ENCODE results near the gene SLC27A4. TPM values are rescaled to one million over a fixed set of nuclear protein-coding genes. Genes with fewer than 3 reads are reported as not detected.

SLC27A4 gene
- total RNA-seq, 2 experiments from 2014 or later = 12.6 to 14.1 TPM

GRCh38 chr9:128310461-128310860, 29.9 kb upstream of the SLC27A4 start:
- Mint-ChIP-seq H3K4me1 (ENCODE audit: low read depth) (no peaks in the 10 kb centered on the region), H3K9me3 (no peaks in the 10 kb centered on the region), H3K4me3 (no peak overlapping the region), H3K27me3 (no peaks in the 10 kb centered on the region), H3K36me3 (peaks cover 22% of the 10 kb centered on the region), H3K27ac (no peak overlapping the region)
- ChIA-PET POLR2A (interaction anchor here (0.9 kb wide), 1 partner anchor 36 kb away, joined by 4 read pairs; no protein-coding TSS in a partner anchor), CTCF (interaction anchor here (0.6 to 2.6 kb wide), 3 partner anchors 11 to 128 kb away, joined by 3 to 10 read pairs (median 4); no protein-coding TSS in a partner anchor)
- intact Hi-C loops (cut with micrococcal nuclease) = no loop called here
- no peak for DNase-seq

- ChIA-PET CTCF (no interaction called here), POLR2A (no interaction called here)
- no peak for DNase-seq
- Mint-ChIP-seq H3K27ac (no peak overlapping the region), H3K9me3 (no peaks in the 10 kb centered on the region), H3K36me3 (peaks cover 13% of the 10 kb centered on the region), H3K4me1 (ENCODE audit: low read depth) (no peaks in the 10 kb centered on the region), H3K27me3 (no peaks in the 10 kb centered on the region), H3K4me3 (no peak overlapping the region)
- intact Hi-C loops (cut with micrococcal nuclease) = no loop called here
Measured at GRCh38 chr9:128314697-128315096, 25.6 kb upstream of the SLC27A4 start.

DNA sequence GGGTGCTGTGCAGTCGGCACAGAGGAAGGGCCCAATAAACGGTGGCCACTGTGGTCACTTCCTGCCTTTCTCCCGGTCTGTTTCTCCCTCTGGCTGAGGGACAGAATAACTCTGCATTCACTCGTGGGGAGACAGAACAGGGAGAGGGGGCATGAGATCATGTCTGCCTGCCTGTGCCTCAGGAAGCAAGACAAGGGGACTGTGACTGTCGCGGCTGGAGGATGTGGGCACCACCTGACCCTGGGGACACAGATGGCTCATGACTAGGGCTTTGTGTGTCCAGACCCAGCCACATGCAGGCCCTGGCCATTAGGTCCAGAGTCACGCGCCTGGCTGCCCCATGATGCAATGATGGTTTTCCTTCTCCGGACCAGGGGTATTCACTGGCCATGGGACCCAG, 23.9 kb upstream of the SLC27A4 start:
- POLR2A ChIA-PET = no interaction called here
- DNase-seq = no peak

GRCh38 chr9:128317629-128318028, 22.7 kb upstream of the SLC27A4 start:
- peaks cover 2% of the 10 kb centered on the region for H3K36me3 Mint-ChIP-seq
- no peaks in the 10 kb centered on the region for H3K9me3 Mint-ChIP-seq
- H3K27me3 Mint-ChIP-seq = no peaks in the 10 kb centered on the region
- peaks cover 3% of the 10 kb centered on the region for H3K4me1 Mint-ChIP-seq (ENCODE audit: low read depth)
- CTCF ChIA-PET = interaction anchor here (1.1 kb wide), 1 partner anchor 22 kb away, joined by 3 read pairs; no protein-coding TSS in a partner anchor
- POLR2A ChIA-PET = no interaction called here
- no peak overlapping the region for H3K4me3 Mint-ChIP-seq
- DNase-seq = no peak
- intact Hi-C loops (cut with micrococcal nuclease) = no loop called here
- no peak overlapping the region for H3K27ac Mint-ChIP-seq

More for the DNA sequence above, 23.9 kb upstream of the SLC27A4 start:
- Mint-ChIP-seq H3K9me3 (no peaks in the 10 kb centered on the region), H3K27ac (no peak overlapping the region), H3K36me3 (peaks cover 4% of the 10 kb centered on the region), H3K27me3 (no peaks in the 10 kb centered on the region), H3K4me1 (ENCODE audit: low read depth) (peaks cover 1% of the 10 kb centered on the region), H3K4me3 (no peak overlapping the region)
- CTCF ChIA-PET = no interaction called here
- intact Hi-C loops (cut with micrococcal nuclease) = no loop called here

DNA sequence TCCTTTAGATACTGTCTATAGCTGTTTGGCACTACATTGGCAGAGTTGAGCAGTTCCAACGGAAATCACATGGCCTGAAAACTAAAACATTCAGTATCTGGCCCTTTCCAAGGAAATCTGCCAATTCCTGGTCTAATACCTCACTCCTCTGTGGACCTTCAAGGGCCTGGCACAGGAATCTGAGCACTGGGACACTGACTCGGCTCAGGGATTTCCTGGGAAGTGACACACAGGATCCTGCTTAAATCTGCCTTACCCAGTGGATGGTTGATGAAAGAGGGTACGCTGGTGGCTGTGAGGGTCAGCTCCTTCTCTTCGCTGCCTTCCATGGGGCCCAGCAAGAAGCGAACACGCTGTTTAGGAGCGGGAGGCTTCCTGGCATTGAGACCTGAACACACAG, 19.0 kb upstream of the SLC27A4 start:
- intact Hi-C loops (cut with micrococcal nuclease) = loop anchor here (5.0 kb wide), 1 partner anchor 561 kb away; the partner anchor contains the start of genes KYAT1 and LRRC8A
- H3K4me1 Mint-ChIP-seq (ENCODE audit: low read depth) = peaks cover 17% of the 10 kb centered on the region
- H3K36me3 Mint-ChIP-seq = no peaks in the 10 kb centered on the region
- ChIA-PET POLR2A (interaction anchor here (1.2 to 2.0 kb wide), 2 partner anchors 15 to 50 kb away, joined by 3 to 4 read pairs; partner anchors contain the start of gene URM1), CTCF (interaction anchor here (1.0 to 1.4 kb wide), 3 partner anchors 20 to 66 kb away, joined by 3 to 8 read pairs (median 3); no protein-coding TSS in a partner anchor)
- no peak overlapping the region for H3K27ac Mint-ChIP-seq
- peak overlapping the region; percentile 85 for H3K4me3 Mint-ChIP-seq
- H3K9me3 Mint-ChIP-seq = no peaks in the 10 kb centered on the region
- DNase-seq = no peak
- H3K27me3 Mint-ChIP-seq = no peaks in the 10 kb centered on the region

- Mint-ChIP-seq H3K4me3 (peak overlapping the region; percentile 85), H3K27ac (peak overlapping the region; percentile 94), H3K27me3 (no peaks in the 10 kb centered on the region), H3K4me1 (ENCODE audit: low read depth) (peaks cover 17% of the 10 kb centered on the region), H3K36me3 (no peaks in the 10 kb centered on the region), H3K9me3 (no peaks in the 10 kb centered on the region)
- ChIA-PET POLR2A (interaction anchor here (1.2 to 2.0 kb wide), 2 partner anchors 16 to 50 kb away, joined by 3 to 4 read pairs; partner anchors contain the start of gene URM1), CTCF (interaction anchor here (1.3 to 1.4 kb wide), 2 partner anchors 19 to 27 kb away, joined by 3 to 8 read pairs; no protein-coding TSS in a partner anchor)
- no peak for DNase-seq
- intact Hi-C loops (cut with micrococcal nuclease) = loop anchor here (1.0 to 5.0 kb wide), 5 partner anchors 18 to 560 kb away; partner anchors contain the start of genes GOLGA2, KYAT1, LRRC8A and SLC27A4
Measured at GRCh38 chr9:128321879-128322403, 18.4 kb upstream of the SLC27A4 start.

DNA sequence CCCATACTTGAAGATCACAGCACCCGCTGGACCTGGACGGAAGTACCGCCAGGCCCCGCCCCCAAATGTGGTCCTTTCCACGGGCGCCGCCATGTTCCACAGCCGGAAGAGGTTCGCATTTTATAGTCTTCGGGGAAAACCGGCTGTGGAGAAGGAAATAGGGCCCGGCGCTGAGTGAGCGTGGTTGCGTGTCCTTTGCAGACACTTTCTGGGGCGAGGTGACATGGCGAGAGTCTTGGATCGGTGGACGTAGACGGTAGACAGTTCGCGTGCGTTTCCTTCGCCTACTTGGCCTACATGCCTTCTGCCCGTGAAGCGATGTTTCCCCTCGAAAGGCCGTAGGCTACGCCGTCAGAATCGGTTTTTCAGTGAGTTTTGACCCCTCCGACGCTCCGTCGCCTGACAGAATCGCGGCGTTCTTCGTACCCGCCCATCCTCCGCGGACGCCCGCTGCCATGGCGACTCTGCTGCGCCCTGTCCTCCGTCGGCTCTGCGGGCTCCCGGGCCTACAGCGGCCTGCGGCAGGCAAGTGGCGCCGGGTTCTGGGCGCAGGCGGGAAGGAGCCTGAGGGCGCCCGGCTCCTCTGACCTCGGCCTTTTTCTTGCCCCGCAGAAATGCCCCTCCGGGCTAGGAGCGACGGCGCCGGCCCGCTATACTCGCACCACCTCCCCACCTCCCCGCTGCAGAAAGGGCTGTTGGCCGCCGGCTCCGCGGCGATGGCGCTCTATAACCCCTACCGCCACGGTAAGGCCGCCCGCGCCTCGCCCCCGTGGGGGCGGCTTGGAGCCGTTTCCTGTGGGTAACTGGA, 17.7 kb upstream of the SLC27A4 start, which contains the start of the genes COQ4 and TRUB2:
COQ4 (plus strand) TSS at position 436 of the 808 bp plus-strand sequence; CDS start at position 456, 20 bp downstream.
TRUB2 (minus strand) TSS at position 44 of the 808 bp plus-strand sequence; CDS start at position 5, 39 bp downstream.
- peak; percentile 95 for DNase-seq
- Mint-ChIP-seq H3K9me3 (no peaks in the 10 kb centered on the region), H3K4me3 (peak within 1 kb of the TSS; percentile 85), H3K27ac (peak within 1 kb of the TSS; percentile 94), H3K27me3 (no peaks in the 10 kb centered on the region), H3K4me1 (ENCODE audit: low read depth) (peaks cover 17% of the 10 kb centered on the region), H3K36me3 (no peaks in the 10 kb centered on the region)
- ChIA-PET POLR2A (interaction anchor here (2.0 kb wide), 1 partner anchor 49 kb away, joined by 4 read pairs; the partner anchor contains the start of gene URM1), CTCF (no interaction called here)
- intact Hi-C loops (cut with micrococcal nuclease) = loop anchor here (1.0 to 5.0 kb wide), 5 partner anchors 18 to 560 kb away; partner anchors contain the start of genes GOLGA2, KYAT1, LRRC8A and SLC27A4

DNA sequence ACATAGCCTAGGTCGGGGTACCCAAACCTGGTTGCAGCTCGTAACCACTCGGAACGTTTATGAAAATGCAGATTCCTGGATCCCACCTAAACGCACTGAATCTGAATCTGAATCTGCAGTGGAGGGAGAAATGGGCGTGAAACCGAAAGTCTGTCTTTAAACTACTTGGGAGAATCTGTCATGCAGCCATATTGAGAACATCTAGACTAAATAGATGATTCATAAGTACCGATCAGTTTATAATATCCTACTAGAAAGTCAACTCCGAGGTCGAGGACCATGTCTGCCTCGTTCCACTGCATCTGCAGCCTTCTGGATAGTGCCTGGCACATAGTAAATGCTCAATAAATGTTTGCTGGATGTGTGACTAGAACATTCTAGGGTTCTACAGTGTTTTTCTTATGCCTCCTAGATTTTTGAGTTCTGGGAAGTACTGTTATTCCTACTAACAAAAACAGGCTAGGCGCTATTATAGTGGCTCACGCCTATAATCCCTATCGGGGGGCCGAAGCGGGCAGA, 17.1 kb upstream of the SLC27A4 start:
- Mint-ChIP-seq H3K4me3 (peak overlapping the region; percentile 85), H3K36me3 (no peaks in the 10 kb centered on the region), H3K27me3 (no peaks in the 10 kb centered on the region), H3K9me3 (no peaks in the 10 kb centered on the region), H3K4me1 (ENCODE audit: low read depth) (peaks cover 17% of the 10 kb centered on the region), H3K27ac (peak overlapping the region; percentile 94)
- POLR2A ChIA-PET = interaction anchor here (2.0 kb wide), 1 partner anchor 48 kb away, joined by 4 read pairs; the partner anchor contains the start of gene URM1
- intact Hi-C loops (cut with micrococcal nuclease) = loop anchor here (2.0 to 5.0 kb wide), 3 partner anchors 48 to 559 kb away; partner anchors contain the start of genes KYAT1, LRRC8A and URM1
- no peak for DNase-seq
- CTCF ChIA-PET = no interaction called here

DNA sequence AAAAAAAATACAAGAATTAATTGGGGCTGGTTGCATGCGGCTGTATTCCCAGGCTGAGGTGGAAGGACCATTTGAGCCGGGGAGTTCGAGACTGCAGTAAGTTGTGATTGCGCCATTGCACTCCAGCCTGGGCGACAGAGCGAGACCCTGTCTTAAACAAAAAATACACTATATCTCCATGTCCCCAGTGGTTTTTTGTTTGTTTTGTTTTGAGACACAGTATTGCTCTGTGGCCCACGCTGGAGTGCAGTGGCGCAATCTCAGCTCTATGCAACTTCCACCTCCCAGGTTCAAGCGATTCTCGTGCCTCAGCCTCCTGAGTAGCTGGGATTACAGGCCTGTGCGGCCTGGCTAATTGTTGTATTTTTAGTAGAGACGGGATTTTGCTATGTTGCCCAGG, 16.5 kb upstream of the SLC27A4 start:
- ChIA-PET CTCF (no interaction called here), POLR2A (no interaction called here)
- Mint-ChIP-seq H3K4me3 (peak overlapping the region; percentile 85), H3K36me3 (no peaks in the 10 kb centered on the region), H3K27me3 (no peaks in the 10 kb centered on the region), H3K27ac (peak overlapping the region; percentile 94), H3K9me3 (no peaks in the 10 kb centered on the region), H3K4me1 (ENCODE audit: low read depth) (peaks cover 17% of the 10 kb centered on the region)
- intact Hi-C loops (cut with micrococcal nuclease) = loop anchor here (2.0 to 5.0 kb wide), 3 partner anchors 47 to 559 kb away; partner anchors contain the start of genes KYAT1, LRRC8A and URM1
- no peak for DNase-seq

- no peak for DNase-seq
- CTCF ChIA-PET = interaction anchor here (1.0 to 1.3 kb wide), 3 partner anchors 12 to 67 kb away, joined by 3 to 4 read pairs (median 3); no protein-coding TSS in a partner anchor
- Mint-ChIP-seq H3K4me1 (ENCODE audit: low read depth) (peaks cover 17% of the 10 kb centered on the region), H3K4me3 (peak overlapping the region; percentile 85), H3K27ac (no peak overlapping the region), H3K9me3 (no peaks in the 10 kb centered on the region), H3K36me3 (no peaks in the 10 kb centered on the region), H3K27me3 (no peaks in the 10 kb centered on the region)
- POLR2A ChIA-PET = interaction anchor here (0.7 kb wide), 1 partner anchor 17 kb away, joined by 3 read pairs; no protein-coding TSS in a partner anchor
- intact Hi-C loops (cut with micrococcal nuclease) = loop anchor here (5.0 kb wide), 1 partner anchor 558 kb away; the partner anchor contains the start of genes KYAT1 and LRRC8A
Measured at GRCh38 chr9:128324401-128324800, 15.9 kb upstream of the SLC27A4 start.

GRCh38 chr9:128325629-128326028, 14.7 kb upstream of the SLC27A4 start:
- Mint-ChIP-seq H3K27ac (no peak overlapping the region), H3K4me3 (no peak overlapping the region), H3K9me3 (no peaks in the 10 kb centered on the region), H3K27me3 (no peaks in the 10 kb centered on the region), H3K36me3 (no peaks in the 10 kb centered on the region), H3K4me1 (ENCODE audit: low read depth) (peaks cover 17% of the 10 kb centered on the region)
- no peak for DNase-seq
- intact Hi-C loops (cut with micrococcal nuclease) = no loop called here
- POLR2A ChIA-PET = no interaction called here
- CTCF ChIA-PET = interaction anchor here (0.9 to 1.3 kb wide), 3 partner anchors 15 to 68 kb away, joined by 3 to 4 read pairs (median 3); no protein-coding TSS in a partner anchor

Data from activated CD4-positive, alpha-beta memory T cell treated with anti-CD3 and anti-CD28 coated beads for 36 hours (primary cell).